SW 1271 (cell line): ENCODE results near the gene JADE2.
"Not testable (repeated sequence)": the region's sequence is repeated elsewhere in the genome, so short reads cannot be mapped to it uniquely, and the experiment has no call there.

Experiments used
- DNase-seq, 2 experiments: peaks; one replicate each; lab custom pipeline; 2025; lab: John Stamatoyannopoulos, UW

Gene JADE2

DNA sequence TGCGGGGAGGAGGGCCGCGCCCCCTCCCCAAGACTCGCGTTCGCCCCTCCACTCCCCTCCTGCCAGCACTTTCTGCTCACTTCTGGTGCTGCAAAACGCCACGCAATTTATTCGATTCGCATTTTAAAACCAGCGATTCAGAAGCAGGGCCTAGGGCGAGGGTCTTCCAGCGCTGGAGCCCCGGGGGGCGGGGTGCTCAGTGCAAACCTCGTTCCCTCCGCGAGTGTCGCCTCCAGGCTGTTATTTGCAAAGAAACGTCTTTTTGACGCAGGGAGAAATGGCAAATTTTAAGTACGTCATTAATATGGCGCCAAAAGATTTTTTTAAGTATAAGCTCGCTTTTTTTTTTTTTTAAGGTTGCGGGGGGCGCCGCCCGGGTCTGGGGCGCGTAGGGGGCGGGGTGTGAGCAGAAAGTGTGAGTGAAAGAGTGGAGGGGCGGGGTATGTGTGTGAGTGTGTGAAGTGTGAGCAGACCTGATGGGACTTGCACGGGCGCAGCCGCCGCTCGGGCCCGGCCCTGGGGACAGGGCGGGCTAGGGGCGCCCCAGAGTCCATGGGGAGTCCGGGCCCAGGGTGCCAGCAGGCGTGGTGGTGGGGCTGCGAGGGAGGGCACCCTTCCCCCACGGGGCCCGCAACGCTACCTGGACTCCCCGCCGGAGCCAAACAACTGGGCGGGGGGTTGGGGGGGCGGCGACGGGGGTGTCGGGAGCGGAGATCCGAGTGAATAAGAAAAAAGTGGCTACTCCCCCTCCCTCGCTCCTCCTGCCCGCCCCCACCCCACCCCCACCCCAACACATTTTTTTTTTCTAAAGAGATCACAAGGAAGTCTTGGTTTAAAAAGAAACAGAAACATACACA lies at the start of gene JADE2:
JADE2 (plus strand) TSS at position 845 of the 857 bp plus-strand sequence. CDS start 10,188 bp downstream, outside the sequence.
- peak; percentile 51 to 91 for DNase-seq

DNA sequence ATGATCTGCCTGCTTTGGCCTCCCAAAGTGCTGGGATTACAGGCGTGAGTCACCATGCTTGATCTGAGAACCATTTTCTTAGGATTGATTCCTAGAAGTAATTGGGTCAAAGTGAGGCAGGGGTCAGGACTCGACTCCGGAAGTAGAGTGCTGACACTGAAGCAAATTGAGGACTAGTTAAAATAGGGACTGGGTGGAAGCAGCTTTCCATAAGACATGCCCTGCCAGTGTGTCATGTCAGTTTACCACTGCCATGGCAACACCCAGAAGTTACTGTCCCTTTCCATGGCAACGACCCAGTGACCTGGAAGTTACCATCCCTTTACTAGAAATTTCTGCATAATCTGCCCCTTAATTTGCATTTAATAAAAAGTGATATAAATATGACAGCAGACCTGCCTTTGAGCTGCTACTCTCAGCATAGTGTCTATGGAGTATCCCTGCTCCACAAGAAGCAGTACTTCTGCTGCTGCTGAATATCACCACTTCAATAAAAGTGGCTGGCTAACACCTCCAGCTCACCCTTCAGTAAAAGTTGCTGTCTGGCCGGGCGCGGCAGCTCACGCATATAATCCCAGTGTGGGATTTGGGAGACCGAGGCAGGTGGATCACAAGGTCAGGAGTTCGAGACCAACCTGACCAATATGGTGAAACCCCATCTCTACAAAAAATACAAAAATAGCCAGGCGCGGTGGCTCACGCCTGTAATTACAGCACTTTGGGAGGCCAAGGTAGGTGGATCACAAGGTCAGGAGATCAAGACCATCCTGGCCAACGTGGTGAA lies 47.8 kb upstream of the JADE2 start:
- peak in 1 of 2 experiments; percentile 44 for DNase-seq

DNA sequence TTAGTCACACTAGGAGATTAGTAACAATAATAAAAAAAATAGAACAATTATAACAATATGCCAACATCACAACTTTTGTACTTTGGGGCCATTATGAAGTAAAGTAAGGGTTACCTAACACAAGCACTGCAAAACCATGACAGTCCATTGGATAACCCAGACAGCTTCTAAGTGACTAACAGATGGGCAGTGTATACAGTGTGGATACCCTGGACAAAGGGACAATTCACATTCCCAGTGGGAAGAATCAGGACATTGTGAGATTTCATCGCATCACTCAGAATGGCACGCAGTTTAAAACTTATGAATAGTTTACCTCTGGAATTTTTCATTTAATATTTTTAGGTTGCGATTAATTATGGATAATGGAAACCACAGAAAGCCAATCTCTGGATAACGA lies 45.6 kb upstream of the JADE2 start:
- no peak for DNase-seq

DNA sequence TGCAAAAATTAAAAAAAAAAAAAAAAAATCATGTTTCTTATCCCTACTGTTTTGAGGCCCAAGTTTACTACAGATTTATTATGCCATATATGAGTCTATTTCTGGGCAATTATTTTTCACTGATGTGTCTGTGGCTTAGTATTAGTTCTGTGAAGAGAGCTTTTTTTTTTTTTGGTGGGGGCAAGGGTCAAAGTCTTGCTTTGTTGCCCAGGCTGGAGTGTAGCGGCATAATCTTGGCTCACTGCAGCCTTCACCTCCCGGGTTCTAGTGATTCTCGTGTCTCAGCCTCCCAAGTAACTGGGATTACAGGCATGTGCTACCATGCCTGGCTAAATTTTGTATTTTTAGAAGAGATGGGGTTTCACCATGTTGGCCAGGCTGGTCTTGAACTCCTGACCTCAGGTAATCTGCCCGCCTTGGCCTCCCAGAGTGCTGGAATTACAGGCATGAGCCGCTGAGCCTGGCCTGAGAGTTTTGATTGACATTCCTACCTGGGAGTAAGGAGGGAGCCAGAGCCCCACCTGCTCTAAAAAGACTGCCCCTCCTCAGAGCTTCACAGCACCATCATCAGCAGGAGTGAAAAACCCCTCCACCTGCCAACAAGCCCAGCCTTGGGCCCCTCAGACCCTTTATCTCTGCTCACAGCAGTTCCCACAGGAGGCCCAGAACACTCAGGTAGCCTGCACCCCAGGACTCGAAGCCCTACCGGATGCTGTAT lies 36.1 kb upstream of the JADE2 start:
- DNase-seq, result no peak

GRCh38 chr5:134490255-134490924 lies 35.1 kb upstream of the JADE2 start:
- no peak for DNase-seq

GRCh38 chr5:134490925-134491271 lies 34.6 kb upstream of the JADE2 start:
- no peak for DNase-seq

DNA sequence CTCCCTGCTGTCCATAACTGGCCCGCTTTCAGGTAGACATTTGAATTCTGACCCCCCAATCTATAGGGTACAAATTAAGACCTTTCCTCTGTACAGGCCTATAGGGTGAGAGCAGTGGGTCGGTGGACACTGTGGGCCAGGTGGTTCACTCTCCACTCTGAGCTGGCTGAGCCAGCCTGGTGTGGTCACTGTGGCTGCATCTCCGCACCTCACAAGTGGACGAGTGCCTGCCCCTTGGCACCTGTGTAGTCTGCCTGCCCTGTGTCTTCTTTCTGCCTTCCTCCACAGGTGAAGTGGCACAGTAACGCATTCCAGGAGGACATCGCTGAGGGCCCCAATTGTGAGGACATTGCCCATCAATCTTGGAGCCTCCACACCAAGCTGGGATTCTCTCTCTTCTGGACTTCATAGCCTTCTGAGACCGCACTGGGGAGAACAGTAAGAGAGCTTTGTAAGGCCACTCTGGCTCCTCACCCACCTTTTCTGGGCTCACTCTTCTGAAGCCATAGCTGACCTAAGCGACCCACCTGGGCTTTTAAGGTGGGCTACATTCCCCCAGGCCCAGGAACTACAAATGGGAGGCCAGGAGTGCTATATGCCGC lies 33.5 kb upstream of the JADE2 start:
- no peak for DNase-seq

DNA sequence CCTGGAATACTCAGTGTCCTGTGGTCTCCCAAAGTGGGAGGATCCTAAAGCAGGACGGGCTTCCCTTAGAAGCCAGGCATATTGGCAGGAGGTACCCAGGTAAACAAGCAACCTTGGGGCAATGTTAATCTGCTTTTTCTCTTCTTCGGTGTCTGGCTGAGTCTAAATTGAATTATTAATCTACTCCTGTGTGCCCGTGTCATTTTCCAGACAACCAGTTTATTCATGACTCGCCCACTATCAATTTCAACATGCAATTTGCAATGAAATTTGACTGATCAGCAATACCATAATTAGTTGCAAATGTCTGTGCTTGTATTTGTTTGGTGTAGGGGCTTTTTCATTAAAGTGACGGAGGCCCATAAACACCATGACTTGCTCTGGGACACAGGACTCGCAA lies 32.9 kb upstream of the JADE2 start:
- no peak for DNase-seq

- no peak for DNase-seq
Observed at GRCh38 chr5:134493461-134494055, 31.9 kb upstream of the JADE2 start.

DNA sequence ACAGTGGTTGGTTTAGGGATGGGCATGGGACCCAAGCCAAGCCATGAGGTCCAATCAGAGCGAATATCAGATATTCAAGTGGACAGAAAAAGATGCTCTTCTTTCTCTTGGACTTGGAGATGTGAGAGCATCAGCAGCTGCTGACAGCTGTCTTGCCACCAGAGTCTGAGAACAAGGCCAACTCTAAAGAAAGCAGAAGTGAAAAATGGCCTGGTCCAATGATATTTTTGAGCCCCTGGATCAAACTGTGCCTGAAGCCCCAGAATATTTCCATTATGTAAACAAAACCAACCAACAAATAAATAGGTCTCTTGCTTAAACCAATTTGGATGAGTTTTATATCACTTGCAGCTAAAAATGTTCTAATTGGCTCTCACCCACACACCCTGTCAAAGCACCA lies 30.7 kb upstream of the JADE2 start:
- DNase-seq, result no peak

- DNase-seq, result not testable (repeated sequence)
Observed at GRCh38 chr5:134499905-134500304, 25.6 kb upstream of the JADE2 start.

GRCh38 chr5:134500699-134501430 lies 24.6 kb upstream of the JADE2 start:
- DNase-seq, result no peak

GRCh38 chr5:134502259-134502658 lies 23.2 kb upstream of the JADE2 start:
- no peak for DNase-seq

DNA sequence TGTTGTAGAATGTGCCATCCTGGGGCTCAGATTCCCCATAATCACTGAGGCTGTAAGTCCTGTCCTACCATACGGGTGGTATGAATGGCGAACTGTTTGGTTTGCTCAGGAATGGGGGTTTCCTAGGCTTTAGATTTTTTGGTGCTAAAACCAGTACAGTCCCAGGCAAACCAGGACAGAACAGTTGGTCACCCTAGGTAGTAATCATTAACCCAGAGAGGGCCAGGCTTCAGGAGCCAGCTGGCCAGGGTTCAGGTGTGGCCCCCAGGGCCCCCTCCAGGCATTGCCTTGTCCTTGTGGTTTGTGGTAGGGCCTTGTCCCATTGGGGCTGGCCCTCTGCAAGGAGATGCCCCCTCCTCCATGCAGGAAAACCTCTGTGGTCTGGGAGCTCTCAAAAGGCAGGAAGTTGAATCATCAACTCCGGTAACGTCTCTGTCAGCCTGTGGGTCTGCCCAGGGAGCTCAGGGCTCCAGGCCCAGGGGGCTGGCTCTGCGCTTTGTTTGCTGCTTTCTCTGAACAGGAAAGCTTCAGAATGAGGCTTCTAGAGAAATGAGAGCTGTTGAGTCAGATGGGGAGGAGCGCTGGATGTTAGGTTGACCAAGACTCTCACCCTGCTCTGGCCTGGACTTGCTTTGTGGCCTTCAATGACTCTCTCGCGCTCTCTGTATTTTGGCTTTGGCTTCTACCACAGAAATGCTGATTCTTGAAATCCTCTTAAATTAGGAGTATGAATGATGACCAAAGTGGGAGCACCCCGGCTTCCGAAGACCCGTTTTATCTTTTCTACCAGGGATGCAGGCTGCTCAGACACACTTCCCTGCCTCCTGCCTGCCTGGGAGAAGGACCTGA lies 22.2 kb upstream of the JADE2 start:
- peak; percentile 95 to 99 for DNase-seq

DNA sequence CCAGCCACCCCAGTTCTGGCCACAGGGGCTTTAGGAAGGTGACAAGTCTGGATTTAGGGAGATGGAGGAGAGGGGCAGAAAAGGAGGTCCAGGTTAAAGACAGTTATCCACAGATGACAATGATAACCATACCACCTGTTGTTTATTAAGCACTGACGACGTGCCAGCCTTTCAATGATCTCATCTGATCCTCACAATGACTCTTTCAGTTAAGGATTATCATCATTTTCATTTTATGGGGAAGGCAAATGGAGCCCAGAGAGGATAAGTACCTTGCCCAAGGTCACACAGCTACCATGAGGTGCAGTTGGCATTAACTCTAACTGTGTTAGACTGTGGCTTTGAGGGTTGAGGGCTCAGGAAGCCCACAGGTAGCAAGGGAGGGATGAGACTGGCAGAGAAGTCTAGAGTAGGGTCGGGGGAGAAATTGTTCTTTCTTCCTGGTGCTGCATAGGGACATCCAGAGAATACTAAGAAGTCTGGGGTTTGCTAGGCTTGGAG lies 21.5 kb upstream of the JADE2 start:
- DNase-seq, result no peak

DNA sequence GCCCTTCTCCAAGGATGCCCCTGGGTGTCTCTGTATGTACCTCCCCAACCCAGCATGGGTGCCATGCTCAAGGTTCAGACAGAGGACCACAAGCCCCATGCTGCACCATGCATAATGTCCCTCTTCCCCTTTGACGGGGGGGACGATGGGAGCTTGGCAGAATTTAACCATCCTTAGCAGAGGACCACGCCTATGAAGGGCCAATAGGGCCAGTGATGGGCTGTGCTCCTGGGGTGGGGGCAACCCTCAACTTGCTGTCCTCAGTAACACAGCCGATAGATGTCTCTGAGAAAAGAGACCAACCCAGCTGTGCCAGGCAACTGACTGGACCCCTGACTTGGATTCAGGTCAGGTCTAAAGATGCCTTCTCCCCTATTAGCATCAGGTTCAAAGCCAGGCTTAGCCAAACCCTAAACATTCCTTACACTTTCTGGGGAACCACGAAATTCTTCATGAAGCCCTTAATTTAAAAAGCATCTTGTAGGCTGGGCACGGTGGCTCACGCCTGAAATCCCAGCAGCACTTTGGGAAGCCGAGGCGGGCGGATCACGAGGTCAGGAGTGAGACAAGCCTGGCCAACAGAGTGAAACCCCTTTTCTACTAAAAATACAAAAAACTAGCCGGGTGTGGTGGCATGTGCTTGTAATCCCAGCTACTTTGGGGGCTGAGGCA lies 20.7 kb upstream of the JADE2 start:
- DNase-seq, result no peak

- peak; percentile 64 to 91 for DNase-seq
Observed at GRCh38 chr5:134506054-134507039, 19.1 kb upstream of the JADE2 start.

DNA sequence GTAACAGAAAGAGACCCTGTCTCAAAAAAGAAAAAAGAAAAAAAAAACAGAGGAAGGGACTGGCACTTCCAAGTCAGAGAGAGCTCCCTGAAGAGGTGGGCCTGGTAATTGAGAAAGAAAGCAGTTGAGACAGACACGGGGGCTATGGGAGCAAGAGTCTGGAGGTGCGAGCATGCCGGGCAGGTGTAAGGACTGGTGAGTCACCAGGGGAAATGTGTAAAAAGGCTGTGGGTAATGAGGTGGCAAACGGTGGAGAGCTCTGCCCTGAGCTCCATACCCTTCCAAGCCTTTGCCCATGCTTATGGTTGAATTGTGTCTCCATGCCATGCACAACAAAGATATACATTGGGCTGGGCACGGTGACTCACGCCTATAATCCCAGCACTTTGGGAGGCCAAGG lies 18.0 kb upstream of the JADE2 start:
- DNase-seq, result no peak
